ENCODE measurements around the gene KRT4. TPM values are rescaled to one million over a fixed set of nuclear protein-coding genes. Genes with fewer than 3 reads are reported as not detected.

Gene KRT4
- total RNA-seq, 1 donor from 2014 or later: 0.29 TPM

GRCh38 chr12:52784909-52785308 is 29.0 kb downstream of the KRT4 start:
- no peak overlapping the region for H3K4me3 Mint-ChIP-seq (ENCODE audit: low read depth)
- H3K27me3 Mint-ChIP-seq: peaks cover 41% of the 10 kb centered on the region
- no peak for DNase-seq (ENCODE audit: low spot score, unreplicated experiment)
- H3K27ac Mint-ChIP-seq: no peak overlapping the region
- H3K36me3 Mint-ChIP-seq (ENCODE audit: insufficient read depth): no peaks in the 10 kb centered on the region
- H3K4me1 Mint-ChIP-seq (ENCODE audit: low read depth): no peaks in the 10 kb centered on the region
- no peaks in the 10 kb centered on the region for H3K9me3 Mint-ChIP-seq (ENCODE audit: low read depth)
- TF ChIP-seq CTCF (IDR thresholded peaks at IDR 0.05; ENCODE audit: unreplicated experiment): no peak

- H3K4me1 Mint-ChIP-seq (ENCODE audit: low read depth): no peaks in the 10 kb centered on the region
- DNase-seq (ENCODE audit: low spot score, unreplicated experiment): no peak
- H3K4me3 Mint-ChIP-seq (ENCODE audit: low read depth): no peak overlapping the region
- H3K27ac Mint-ChIP-seq: no peak overlapping the region
- H3K27me3 Mint-ChIP-seq: peaks cover 38% of the 10 kb centered on the region
- no peaks in the 10 kb centered on the region for H3K36me3 Mint-ChIP-seq (ENCODE audit: insufficient read depth)
- no peak for TF ChIP-seq CTCF (IDR thresholded peaks at IDR 0.05; ENCODE audit: unreplicated experiment)
- H3K9me3 Mint-ChIP-seq (ENCODE audit: low read depth): no peaks in the 10 kb centered on the region
Observed at GRCh38 chr12:52783563-52784316, 30.2 kb downstream of the KRT4 start.

GRCh38 chr12:52782502-52782901 is 31.4 kb downstream of the KRT4 start:
- no peak for TF ChIP-seq CTCF (IDR thresholded peaks at IDR 0.05; ENCODE audit: unreplicated experiment)
- no peaks in the 10 kb centered on the region for H3K9me3 Mint-ChIP-seq (ENCODE audit: low read depth)
- no peaks in the 10 kb centered on the region for H3K36me3 Mint-ChIP-seq (ENCODE audit: insufficient read depth)
- no peak overlapping the region for H3K27ac Mint-ChIP-seq
- no peaks in the 10 kb centered on the region for H3K4me1 Mint-ChIP-seq (ENCODE audit: low read depth)
- H3K27me3 Mint-ChIP-seq: peaks cover 40% of the 10 kb centered on the region
- DNase-seq (ENCODE audit: low spot score, unreplicated experiment): no peak
- H3K4me3 Mint-ChIP-seq (ENCODE audit: low read depth): no peak overlapping the region

- TF ChIP-seq CTCF (IDR thresholded peaks at IDR 0.05; ENCODE audit: unreplicated experiment): no peak
- peaks cover 43% of the 10 kb centered on the region for H3K27me3 Mint-ChIP-seq
- no peak for DNase-seq (ENCODE audit: low spot score, unreplicated experiment)
- no peaks in the 10 kb centered on the region for H3K36me3 Mint-ChIP-seq (ENCODE audit: insufficient read depth)
- no peaks in the 10 kb centered on the region for H3K9me3 Mint-ChIP-seq (ENCODE audit: low read depth)
- H3K27ac Mint-ChIP-seq: no peak overlapping the region
- no peak overlapping the region for H3K4me3 Mint-ChIP-seq (ENCODE audit: low read depth)
- H3K4me1 Mint-ChIP-seq (ENCODE audit: low read depth): no peaks in the 10 kb centered on the region
Observed at GRCh38 chr12:52781399-52782082, 32.4 kb downstream of the KRT4 start.

- Mint-ChIP-seq H3K4me1 (ENCODE audit: low read depth) (no peaks in the 10 kb centered on the region), H3K36me3 (ENCODE audit: insufficient read depth) (no peaks in the 10 kb centered on the region), H3K4me3 (ENCODE audit: low read depth) (no peak overlapping the region), H3K27ac (no peak overlapping the region), H3K27me3 (peaks cover 48% of the 10 kb centered on the region), H3K9me3 (ENCODE audit: low read depth) (no peaks in the 10 kb centered on the region)
- DNase-seq (ENCODE audit: low spot score, unreplicated experiment): no peak
- no peak for TF ChIP-seq CTCF (IDR thresholded peaks at IDR 0.05; ENCODE audit: unreplicated experiment)
Observed at GRCh38 chr12:52779914-52780313, 34.0 kb downstream of the KRT4 start.

All from progenitor cell of endocrine pancreas (in vitro differentiated cells).